ENCODE data around the gene MYO16.

DNA sequence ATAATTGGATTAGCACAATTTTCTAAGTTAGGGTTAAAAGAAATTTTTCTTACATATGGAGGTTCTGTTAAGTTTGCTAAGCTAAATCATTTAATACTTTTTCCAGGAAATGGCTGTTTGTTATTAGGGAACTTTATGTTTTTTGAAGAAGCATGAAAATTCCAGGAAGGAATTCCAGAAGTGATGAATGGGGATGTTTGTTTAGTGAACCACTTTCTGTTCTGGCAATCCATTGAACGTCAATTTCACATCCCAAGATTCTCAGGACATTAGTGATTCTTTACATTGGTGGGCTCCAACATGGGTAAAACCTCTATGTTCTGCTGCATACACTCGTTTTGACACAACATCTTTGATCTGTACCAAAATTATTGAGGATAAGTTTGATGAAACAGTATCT lies 622.5 kb downstream of the MYO16 start:
- TF ChIP-seq, protein P1, sequence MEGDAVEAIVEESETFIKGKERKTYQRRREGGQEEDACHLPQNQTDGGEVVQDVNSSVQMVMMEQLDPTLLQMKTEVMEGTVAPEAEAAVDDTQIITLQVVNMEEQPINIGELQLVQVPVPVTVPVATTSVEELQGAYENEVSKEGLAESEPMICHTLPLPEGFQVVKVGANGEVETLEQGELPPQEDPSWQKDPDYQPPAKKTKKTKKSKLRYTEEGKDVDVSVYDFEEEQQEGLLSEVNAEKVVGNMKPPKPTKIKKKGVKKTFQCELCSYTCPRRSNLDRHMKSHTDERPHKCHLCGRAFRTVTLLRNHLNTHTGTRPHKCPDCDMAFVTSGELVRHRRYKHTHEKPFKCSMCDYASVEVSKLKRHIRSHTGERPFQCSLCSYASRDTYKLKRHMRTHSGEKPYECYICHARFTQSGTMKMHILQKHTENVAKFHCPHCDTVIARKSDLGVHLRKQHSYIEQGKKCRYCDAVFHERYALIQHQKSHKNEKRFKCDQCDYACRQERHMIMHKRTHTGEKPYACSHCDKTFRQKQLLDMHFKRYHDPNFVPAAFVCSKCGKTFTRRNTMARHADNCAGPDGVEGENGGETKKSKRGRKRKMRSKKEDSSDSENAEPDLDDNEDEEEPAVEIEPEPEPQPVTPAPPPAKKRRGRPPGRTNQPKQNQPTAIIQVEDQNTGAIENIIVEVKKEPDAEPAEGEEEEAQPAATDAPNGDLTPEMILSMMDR (IDR thresholded peaks at IDR 0.05) = no peak
- TF ChIP-seq POLR2A (IDR thresholded peaks at IDR 0.05) = no peak
